Vagina (tissue), 2 donors: ENCODE results near the gene ADAMTS2.

Experiments
- POLR2A ChIP-seq, 2 donors: fragments of 450-650 bp; IDR thresholded peaks; one replicate each; pipeline ENCODE4 v1.6.1; 2017; ENCODE audit warnings: antibody characterized with exemption in 2 of 2, mild to moderate bottlenecking in 2 of 2, moderate library complexity in 2 of 2
- POLR2AphosphoS5 ChIP-seq, 2 donors: sonication (generic); formaldehyde crosslinking; IDR thresholded peaks; one replicate each; pipeline ENCODE4 v1.9.0; 2017; ENCODE audit warnings: antibody characterized with exemption in 2 of 2, mild to moderate bottlenecking in 2 of 2, low read depth in 1 of 2; ENCODE audit not compliant: insufficient read depth in 1 of 2
- TF ChIP-seq, protein P1 (sequence below), 3 experiments: fragments of 450-650 bp in 2 of 3; fragments of 200-600 bp in 1 of 3; sonication (generic) in 1 of 3; IDR thresholded peaks; one replicate each; pipeline ENCODE4 v1.5.1; 2017 to 2019; ENCODE audit warnings: antibody characterized with exemption in 3 of 3, mild to moderate bottlenecking in 2 of 3, moderate library complexity in 2 of 3

DNA sequence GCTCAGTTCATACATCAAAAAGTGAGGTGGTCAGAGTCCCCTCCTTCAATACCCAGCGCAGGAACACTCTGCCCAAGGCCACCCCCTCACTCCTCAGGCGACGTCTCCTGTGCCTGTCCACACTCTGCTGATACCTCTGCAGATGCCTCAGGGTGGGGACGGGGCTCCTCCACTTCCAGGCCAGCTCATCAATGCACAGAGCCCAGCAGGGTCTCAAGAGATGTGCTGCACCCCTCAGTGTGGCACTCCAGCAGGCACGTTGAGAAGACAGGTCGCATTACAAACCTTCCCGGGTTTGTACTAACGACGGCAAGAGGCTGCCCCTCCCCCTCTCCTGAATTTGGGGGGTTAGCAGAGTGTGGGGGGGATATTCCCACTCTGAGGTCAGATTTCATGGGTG lies 156.6 kb downstream of the ADAMTS2 start:
- no peak for TF ChIP-seq POLR2AphosphoS5 (IDR thresholded peaks at IDR 0.05; ENCODE audit: insufficient read depth in 1 of 2, low read depth in 1 of 2)
- TF ChIP-seq, protein P1, sequence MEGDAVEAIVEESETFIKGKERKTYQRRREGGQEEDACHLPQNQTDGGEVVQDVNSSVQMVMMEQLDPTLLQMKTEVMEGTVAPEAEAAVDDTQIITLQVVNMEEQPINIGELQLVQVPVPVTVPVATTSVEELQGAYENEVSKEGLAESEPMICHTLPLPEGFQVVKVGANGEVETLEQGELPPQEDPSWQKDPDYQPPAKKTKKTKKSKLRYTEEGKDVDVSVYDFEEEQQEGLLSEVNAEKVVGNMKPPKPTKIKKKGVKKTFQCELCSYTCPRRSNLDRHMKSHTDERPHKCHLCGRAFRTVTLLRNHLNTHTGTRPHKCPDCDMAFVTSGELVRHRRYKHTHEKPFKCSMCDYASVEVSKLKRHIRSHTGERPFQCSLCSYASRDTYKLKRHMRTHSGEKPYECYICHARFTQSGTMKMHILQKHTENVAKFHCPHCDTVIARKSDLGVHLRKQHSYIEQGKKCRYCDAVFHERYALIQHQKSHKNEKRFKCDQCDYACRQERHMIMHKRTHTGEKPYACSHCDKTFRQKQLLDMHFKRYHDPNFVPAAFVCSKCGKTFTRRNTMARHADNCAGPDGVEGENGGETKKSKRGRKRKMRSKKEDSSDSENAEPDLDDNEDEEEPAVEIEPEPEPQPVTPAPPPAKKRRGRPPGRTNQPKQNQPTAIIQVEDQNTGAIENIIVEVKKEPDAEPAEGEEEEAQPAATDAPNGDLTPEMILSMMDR (IDR thresholded peaks at IDR 0.05), result no peak
- TF ChIP-seq POLR2A (IDR thresholded peaks at IDR 0.05), result no peak
